Measurements from ENCODE around the gene FOXN4. TPM values are rescaled to one million over a fixed set of nuclear protein-coding genes. Genes with fewer than 3 reads are reported as not detected.
"Not testable (repeated sequence)": the region's sequence is repeated elsewhere in the genome, so short reads cannot be mapped to it uniquely, and the experiment has no call there.

The FOXN4 gene
- total and polyA plus RNA-seq, 2 donors (not counting 1 experiment from before 2014, with no cell fraction given), result not detected

GRCh38 chr12:109330282-109331230 is 21.5 kb upstream of the FOXN4 start:
- Histone ChIP-seq H4K20me1 (ENCODE audit: control insufficient read depth, extremely low read depth, insufficient read depth, low read length) (no peaks in the 10 kb centered on the region), H3K79me2 (ENCODE audit: control insufficient read depth, insufficient read depth, low read length) (no peaks in the 10 kb centered on the region), H3K27me3 (ENCODE audit: control insufficient read depth, insufficient read depth, low read length) (no peaks in the 10 kb centered on the region), H3K9me3 (ENCODE audit: control insufficient read depth, insufficient read depth, low read depth, low read length) (no peaks in the 10 kb centered on the region), H3K4me3 (replicated peaks in 1 of 4; ENCODE audit: control extremely low read depth in 1 of 4, insufficient read depth in 1 of 4, low read depth in 3 of 4, low read length in 4 of 4) (no peak overlapping the region), H3K9ac (ENCODE audit: insufficient read depth, low read length) (no peak overlapping the region), H3K4me1 (ENCODE audit: control insufficient read depth, extremely low read depth, insufficient read depth, low read length) (no peaks in the 10 kb centered on the region), H3K27ac (ENCODE audit: insufficient read depth, low read length) (no peak overlapping the region), H3K4me2 (ENCODE audit: extremely low read depth, insufficient read depth, low read length) (no peak overlapping the region), H3K36me3 (ENCODE audit: control insufficient read depth, insufficient read depth, low read length) (no peaks in the 10 kb centered on the region), H2AFZ (ENCODE audit: low read length) (no peak overlapping the region)
- no peak for DNase-seq (ENCODE audit: low read depth in 2 of 2)
- TF ChIP-seq EZH2 (IDR thresholded peaks at IDR 0.05; ENCODE audit: low read length, missing control alignments) (no peak), CTCF (conservative IDR thresholded peaks at IDR 0.05 in 1 of 2, IDR thresholded peaks at IDR 0.05 in 1 of 2; ENCODE audit: low read depth in 1 of 2, low read length in 2 of 2) (no peak)

GRCh38 chr12:109329686-109330085 is 20.6 kb upstream of the FOXN4 start:
- H3K9me3 ChIP-seq (ENCODE audit: control insufficient read depth, insufficient read depth, low read depth, low read length), result no peaks in the 10 kb centered on the region
- TF ChIP-seq CTCF (conservative IDR thresholded peaks at IDR 0.05 in 1 of 2, IDR thresholded peaks at IDR 0.05 in 1 of 2; ENCODE audit: low read depth in 1 of 2, low read length in 2 of 2), result no peak
- TF ChIP-seq EZH2 (IDR thresholded peaks at IDR 0.05; ENCODE audit: low read length, missing control alignments), result no peak

GRCh38 chr12:109329003-109329402 is 19.9 kb upstream of the FOXN4 start:
- no peak for TF ChIP-seq EZH2 (IDR thresholded peaks at IDR 0.05; ENCODE audit: low read length, missing control alignments)
- no peak for TF ChIP-seq CTCF (conservative IDR thresholded peaks at IDR 0.05 in 1 of 2, IDR thresholded peaks at IDR 0.05 in 1 of 2; ENCODE audit: low read depth in 1 of 2, low read length in 2 of 2)
- DNase-seq (ENCODE audit: low read depth in 2 of 2), result no peak
- Histone ChIP-seq H3K9ac (ENCODE audit: insufficient read depth, low read length) (no peak overlapping the region), H3K79me2 (ENCODE audit: control insufficient read depth, insufficient read depth, low read length) (no peaks in the 10 kb centered on the region), H3K4me3 (replicated peaks in 1 of 4; ENCODE audit: control extremely low read depth in 1 of 4, insufficient read depth in 1 of 4, low read depth in 3 of 4, low read length in 4 of 4) (no peak overlapping the region), H4K20me1 (ENCODE audit: control insufficient read depth, extremely low read depth, insufficient read depth, low read length) (no peaks in the 10 kb centered on the region), H2AFZ (ENCODE audit: low read length) (no peak overlapping the region), H3K9me3 (ENCODE audit: control insufficient read depth, insufficient read depth, low read depth, low read length) (no peaks in the 10 kb centered on the region), H3K4me1 (ENCODE audit: control insufficient read depth, extremely low read depth, insufficient read depth, low read length) (no peaks in the 10 kb centered on the region), H3K27ac (ENCODE audit: insufficient read depth, low read length) (no peak overlapping the region), H3K27me3 (ENCODE audit: control insufficient read depth, insufficient read depth, low read length) (no peaks in the 10 kb centered on the region), H3K4me2 (ENCODE audit: extremely low read depth, insufficient read depth, low read length) (no peak overlapping the region), H3K36me3 (ENCODE audit: control insufficient read depth, insufficient read depth, low read length) (no peaks in the 10 kb centered on the region)

More at GRCh38 chr12:109329686-109330085, 20.6 kb upstream of the FOXN4 start:
- Histone ChIP-seq H3K9ac (ENCODE audit: insufficient read depth, low read length) (no peak overlapping the region), H3K27me3 (ENCODE audit: control insufficient read depth, insufficient read depth, low read length) (no peaks in the 10 kb centered on the region), H2AFZ (ENCODE audit: low read length) (no peak overlapping the region), H3K27ac (ENCODE audit: insufficient read depth, low read length) (no peak overlapping the region), H3K4me2 (ENCODE audit: extremely low read depth, insufficient read depth, low read length) (no peak overlapping the region), H3K36me3 (ENCODE audit: control insufficient read depth, insufficient read depth, low read length) (no peaks in the 10 kb centered on the region), H3K79me2 (ENCODE audit: control insufficient read depth, insufficient read depth, low read length) (no peaks in the 10 kb centered on the region), H3K4me3 (replicated peaks in 1 of 4; ENCODE audit: control extremely low read depth in 1 of 4, insufficient read depth in 1 of 4, low read depth in 3 of 4, low read length in 4 of 4) (no peak overlapping the region), H4K20me1 (ENCODE audit: control insufficient read depth, extremely low read depth, insufficient read depth, low read length) (no peaks in the 10 kb centered on the region), H3K4me1 (ENCODE audit: control insufficient read depth, extremely low read depth, insufficient read depth, low read length) (no peaks in the 10 kb centered on the region)
- DNase-seq (ENCODE audit: low read depth in 2 of 2), result no peak

- not testable (repeated sequence) for H3K9me3 ChIP-seq (ENCODE audit: control insufficient read depth, insufficient read depth, low read depth, low read length); H3K79me2 ChIP-seq (ENCODE audit: control insufficient read depth, insufficient read depth, low read length); H3K27me3 ChIP-seq (ENCODE audit: control insufficient read depth, insufficient read depth, low read length); H3K36me3 ChIP-seq (ENCODE audit: control insufficient read depth, insufficient read depth, low read length); DNase-seq (ENCODE audit: low read depth in 2 of 2); H3K4me1 ChIP-seq (ENCODE audit: control insufficient read depth, extremely low read depth, insufficient read depth, low read length); H2AFZ ChIP-seq (ENCODE audit: low read length); H3K9ac ChIP-seq (ENCODE audit: insufficient read depth, low read length); H4K20me1 ChIP-seq (ENCODE audit: control insufficient read depth, extremely low read depth, insufficient read depth, low read length); H3K27ac ChIP-seq (ENCODE audit: insufficient read depth, low read length); H3K4me3 ChIP-seq (replicated peaks in 1 of 4; ENCODE audit: control extremely low read depth in 1 of 4, insufficient read depth in 1 of 4, low read depth in 3 of 4, low read length in 4 of 4); H3K4me2 ChIP-seq (ENCODE audit: extremely low read depth, insufficient read depth, low read length)
These were observed 12.2 kb upstream of the FOXN4 start for GRCh38 chr12:109321294-109321693.

All from fibroblast of lung (primary cell).